Measurements from ENCODE around the gene NINJ1.

NINJ1 gene

DNA sequence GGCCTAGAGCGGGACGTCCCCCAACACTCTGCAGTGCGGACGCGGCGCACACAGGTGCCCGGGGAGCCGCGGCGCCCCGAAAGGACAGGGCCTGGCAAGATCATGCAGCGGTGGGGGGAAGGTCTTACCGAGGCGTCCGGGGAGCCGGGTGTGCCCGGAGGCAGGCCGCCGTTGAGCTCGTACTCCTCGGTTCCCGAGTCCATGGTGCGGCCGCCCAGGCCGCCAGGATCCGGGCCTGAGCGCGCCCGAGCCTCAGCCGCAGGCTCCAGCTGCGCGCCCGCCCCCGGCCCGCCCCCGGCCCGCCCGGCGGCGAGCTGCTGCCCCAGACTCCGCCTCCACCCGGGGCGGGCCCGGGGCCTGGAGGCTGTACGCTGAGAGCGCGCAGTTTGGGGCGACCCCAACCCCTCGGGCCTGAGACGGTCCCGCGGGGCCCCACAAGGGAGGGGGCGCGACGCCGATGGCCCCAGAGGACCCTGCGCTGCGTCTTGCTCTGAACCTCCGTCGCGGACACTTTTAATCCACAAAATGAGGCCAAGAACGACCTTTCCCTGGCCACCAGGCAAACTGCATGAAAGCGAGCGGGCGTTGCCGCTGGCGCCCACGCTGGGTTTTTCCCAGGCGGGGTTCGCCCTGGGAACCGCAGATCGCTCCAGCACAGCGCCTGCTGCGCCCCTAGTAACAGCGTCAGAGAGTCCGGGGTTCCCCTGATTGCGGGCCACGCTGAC, at the start of gene NINJ1:
TSS of gene NINJ1 (minus strand) at position 237 of the 725 bp plus-strand sequence. CDS start at position 203, 34 bp downstream.
- peak within 1 kb of the TSS; percentile 80 for H3K4me3 ChIP-seq (ENCODE audit: low read depth, low read length)
- peak; percentile 86 for DNase-seq (ENCODE audit: low read depth)
- TF ChIP-seq, protein P1, sequence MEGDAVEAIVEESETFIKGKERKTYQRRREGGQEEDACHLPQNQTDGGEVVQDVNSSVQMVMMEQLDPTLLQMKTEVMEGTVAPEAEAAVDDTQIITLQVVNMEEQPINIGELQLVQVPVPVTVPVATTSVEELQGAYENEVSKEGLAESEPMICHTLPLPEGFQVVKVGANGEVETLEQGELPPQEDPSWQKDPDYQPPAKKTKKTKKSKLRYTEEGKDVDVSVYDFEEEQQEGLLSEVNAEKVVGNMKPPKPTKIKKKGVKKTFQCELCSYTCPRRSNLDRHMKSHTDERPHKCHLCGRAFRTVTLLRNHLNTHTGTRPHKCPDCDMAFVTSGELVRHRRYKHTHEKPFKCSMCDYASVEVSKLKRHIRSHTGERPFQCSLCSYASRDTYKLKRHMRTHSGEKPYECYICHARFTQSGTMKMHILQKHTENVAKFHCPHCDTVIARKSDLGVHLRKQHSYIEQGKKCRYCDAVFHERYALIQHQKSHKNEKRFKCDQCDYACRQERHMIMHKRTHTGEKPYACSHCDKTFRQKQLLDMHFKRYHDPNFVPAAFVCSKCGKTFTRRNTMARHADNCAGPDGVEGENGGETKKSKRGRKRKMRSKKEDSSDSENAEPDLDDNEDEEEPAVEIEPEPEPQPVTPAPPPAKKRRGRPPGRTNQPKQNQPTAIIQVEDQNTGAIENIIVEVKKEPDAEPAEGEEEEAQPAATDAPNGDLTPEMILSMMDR (conservative IDR thresholded peaks at IDR 0.05; ENCODE audit: low read depth, low read length) = peak; percentile 10

DNA sequence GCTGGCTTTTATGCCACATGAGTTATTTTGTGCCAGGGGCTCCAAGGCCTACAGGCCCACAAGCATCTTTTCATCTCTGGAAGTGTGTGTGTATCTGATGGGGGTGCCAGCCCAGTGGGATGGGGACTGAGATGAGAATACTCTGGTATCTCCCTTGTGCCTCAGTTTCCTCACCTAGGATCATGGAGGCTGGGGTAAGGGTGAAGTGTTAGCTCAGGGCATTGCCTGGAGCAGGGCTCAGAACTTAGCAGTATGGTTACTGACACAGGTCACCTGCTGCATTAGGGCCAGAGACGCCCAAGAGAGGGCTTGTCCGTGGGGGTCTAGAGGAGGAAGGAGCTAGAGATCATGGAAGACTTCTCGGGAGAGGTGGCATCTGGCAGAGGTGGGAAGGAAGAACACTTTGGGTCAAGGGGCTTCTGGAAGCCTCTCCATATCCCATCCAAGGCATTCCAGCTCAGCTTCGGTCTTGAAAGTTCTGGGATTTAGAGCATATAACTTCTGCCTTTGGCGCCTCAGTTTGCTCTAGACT, 49.1 kb upstream of the NINJ1 start:
- no peak overlapping the region for H3K4me3 ChIP-seq (ENCODE audit: low read depth, low read length)
- TF ChIP-seq, protein P1 (conservative IDR thresholded peaks at IDR 0.05; ENCODE audit: low read depth, low read length) = no peak
- no peak for DNase-seq (ENCODE audit: low read depth)

DNA sequence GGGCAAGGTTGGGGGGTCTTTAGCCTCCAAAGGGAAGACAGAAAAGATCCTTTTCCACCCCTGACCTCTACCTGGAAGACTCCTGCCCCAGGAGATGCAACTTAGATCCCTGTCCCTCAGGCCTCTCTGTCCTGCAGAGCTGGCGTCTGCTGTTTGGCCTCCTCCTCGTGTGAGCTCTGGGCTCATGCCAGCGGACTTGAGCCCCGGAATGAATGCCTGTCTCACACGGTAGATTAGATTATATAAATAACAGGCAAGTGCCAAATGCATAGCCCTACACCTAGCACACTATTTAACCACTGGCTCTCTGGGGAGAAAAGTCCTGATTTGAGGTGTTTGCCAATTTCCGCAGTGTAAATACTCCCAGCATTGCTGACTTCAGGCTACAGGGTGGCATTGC, 48.5 kb upstream of the NINJ1 start:
- TF ChIP-seq, protein P1 (conservative IDR thresholded peaks at IDR 0.05; ENCODE audit: low read depth, low read length) = no peak
- no peak overlapping the region for H3K4me3 ChIP-seq (ENCODE audit: low read depth, low read length)
- DNase-seq (ENCODE audit: low read depth) = no peak

DNA sequence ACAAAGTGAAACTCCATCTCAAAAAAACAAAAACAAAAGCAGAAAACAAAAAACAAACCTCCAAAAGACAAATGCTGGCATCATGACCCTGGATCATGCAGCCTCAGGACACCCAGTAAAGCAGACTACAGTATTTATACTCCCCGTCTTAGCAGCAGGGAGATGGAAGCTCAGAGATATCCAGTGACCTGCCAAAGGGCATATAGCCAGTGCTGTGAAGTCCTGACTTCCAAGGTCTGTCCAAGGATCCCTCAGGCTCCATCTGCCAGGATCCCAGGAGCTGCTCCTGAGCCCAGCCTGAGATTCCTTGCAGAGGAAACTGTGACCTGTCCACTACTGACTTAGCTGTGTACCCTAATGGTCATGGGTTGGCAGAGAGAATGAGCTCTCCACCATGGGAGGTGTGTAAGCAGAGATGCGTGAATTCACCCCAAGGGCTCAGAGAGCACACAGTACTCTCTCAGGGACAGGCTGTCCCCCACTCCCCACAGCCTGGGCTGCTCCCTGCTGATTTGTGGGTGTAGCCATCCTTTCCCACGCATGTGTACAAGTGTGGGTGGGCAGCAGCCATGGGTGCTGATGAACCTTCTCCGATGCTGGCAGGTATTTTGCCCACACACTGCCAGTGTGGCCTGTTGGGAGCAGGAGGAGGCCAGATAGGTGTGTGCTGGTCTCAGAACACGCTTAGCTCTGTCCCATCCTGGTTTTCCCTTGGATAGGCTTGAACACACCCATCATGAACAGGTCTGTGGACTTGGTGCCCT, 47.8 kb upstream of the NINJ1 start:
- no peak overlapping the region for H3K4me3 ChIP-seq (ENCODE audit: low read depth, low read length)
- TF ChIP-seq, protein P1 (conservative IDR thresholded peaks at IDR 0.05; ENCODE audit: low read depth, low read length) = no peak
- no peak for DNase-seq (ENCODE audit: low read depth)

DNA sequence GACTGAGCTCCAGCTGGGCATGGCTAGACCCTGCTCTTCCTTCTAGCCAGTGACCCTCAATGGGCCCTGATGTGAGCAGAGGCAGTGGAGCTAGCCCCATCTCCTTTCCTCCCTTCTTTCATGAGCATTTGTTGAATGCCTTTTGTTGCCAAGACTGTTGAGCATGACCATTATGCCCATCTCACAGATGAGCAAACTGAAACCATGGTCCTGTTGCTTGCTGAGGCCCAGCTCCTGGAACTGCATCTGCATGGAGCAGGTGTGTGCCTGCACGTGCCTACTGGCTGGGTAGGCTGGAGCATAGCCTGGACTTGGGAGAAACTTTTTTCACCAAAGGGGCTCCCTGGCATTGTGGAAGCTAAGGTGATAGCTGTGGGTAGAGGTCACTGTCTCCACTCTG, 46.9 kb upstream of the NINJ1 start:
- H3K4me3 ChIP-seq (ENCODE audit: low read depth, low read length) = no peak overlapping the region
- DNase-seq (ENCODE audit: low read depth) = no peak
- TF ChIP-seq, protein P1 (conservative IDR thresholded peaks at IDR 0.05; ENCODE audit: low read depth, low read length) = no peak

- TF ChIP-seq, protein P1 (conservative IDR thresholded peaks at IDR 0.05; ENCODE audit: low read depth, low read length) = no peak
- H3K4me3 ChIP-seq (ENCODE audit: low read depth, low read length) = no peak overlapping the region
- no peak for DNase-seq (ENCODE audit: low read depth)
These were observed 45.1 kb upstream of the NINJ1 start for GRCh38 chr9:93178851-93179786.

All from choroid plexus epithelial cell (primary cell).